KBM-7 (cell line): ENCODE results near the gene SMIM33.
"Not testable (repeated sequence)": the region's sequence is repeated elsewhere in the genome, so short reads cannot be mapped to it uniquely, and the experiment has no call there.

Experiments used
- DNase-seq: peaks from one replicate; pipeline ENCODE4 v3.0.0-alpha.2; 2015
- in situ Hi-C: fragments of 300-500 bp; cut with MboI; formaldehyde crosslinking; loops from 2 replicates; pipeline ENCODE4 v1.14.3; 2020; ENCODE audit warnings: low sequenced_read_pairs, low pct_unique_long_range_greater_than_20kb, mixed read lengths

The SMIM33 gene

GRCh38 chr5:139512786-139513390, 42.1 kb downstream of the SMIM33 start:
- in situ Hi-C loops = no loop called here
- peak; percentile 31 for DNase-seq

- peak; percentile 84 for DNase-seq
- in situ Hi-C loops = not testable (repeated sequence)
Measured at GRCh38 chr5:139513434-139513833, 42.6 kb downstream of the SMIM33 start.

- no peak for DNase-seq
- in situ Hi-C loops = no loop called here
Measured at GRCh38 chr5:139513852-139514485, 43.2 kb downstream of the SMIM33 start.

- in situ Hi-C loops = no loop called here
- DNase-seq = no peak
Measured at GRCh38 chr5:139514486-139514856, 43.7 kb downstream of the SMIM33 start.

- in situ Hi-C loops = no loop called here
- DNase-seq = peak; percentile 91
Measured at GRCh38 chr5:139517683-139518564, 47.1 kb downstream of the SMIM33 start.
